Brain pericyte (primary cell): ENCODE measurements around the gene STARD5.
"Not testable (repeated sequence)": the region's sequence is repeated elsewhere in the genome, so short reads cannot be mapped to it uniquely, and the experiment has no call there.

Experiments
- DNase-seq: peaks from one replicate; pipeline ENCODE4 v3.0.0-alpha.2; 2012; ENCODE audit warnings: low read depth, low spot score

Gene STARD5

GRCh38 chr15:81337241-81337640 lies 13.3 kb upstream of the STARD5 start:
- DNase-seq, result no peak

- no peak for DNase-seq
Measured at GRCh38 chr15:81336568-81336967, 12.6 kb upstream of the STARD5 start.

GRCh38 chr15:81335631-81336030 lies 11.7 kb upstream of the STARD5 start:
- no peak for DNase-seq

GRCh38 chr15:81334768-81335435 lies 11.0 kb upstream of the STARD5 start:
- DNase-seq, result no peak

- no peak for DNase-seq
Measured at GRCh38 chr15:81333363-81333762, 9.4 kb upstream of the STARD5 start.

GRCh38 chr15:81332326-81332725 lies 8.4 kb upstream of the STARD5 start:
- DNase-seq, result no peak

- no peak for DNase-seq
Measured at GRCh38 chr15:81331600-81331999, 7.7 kb upstream of the STARD5 start.

- not testable (repeated sequence) for DNase-seq
Measured at GRCh38 chr15:81331141-81331540, 7.2 kb upstream of the STARD5 start.

- no peak for DNase-seq
Measured at GRCh38 chr15:81330366-81331090, 6.6 kb upstream of the STARD5 start.

GRCh38 chr15:81329446-81329845 lies 5.5 kb upstream of the STARD5 start:
- DNase-seq, result no peak

- DNase-seq, result peak; percentile 58
Measured at GRCh38 chr15:81327516-81327915, 3.6 kb upstream of the STARD5 start.

GRCh38 chr15:81326466-81327212 lies 2.7 kb upstream of the STARD5 start:
- no peak for DNase-seq

- DNase-seq, result no peak
Measured at GRCh38 chr15:81323559-81323943, 390 bp downstream of the STARD5 start.

- DNase-seq, result no peak
Measured at GRCh38 chr15:81322676-81323253, 1.2 kb downstream of the STARD5 start.

GRCh38 chr15:81321667-81322066 lies 2.3 kb downstream of the STARD5 start:
- DNase-seq, result no peak

GRCh38 chr15:81317642-81318017 lies 6.3 kb downstream of the STARD5 start:
- DNase-seq, result no peak

GRCh38 chr15:81316267-81316666 lies 7.7 kb downstream of the STARD5 start:
- no peak for DNase-seq

GRCh38 chr15:81315452-81316175 lies 8.3 kb downstream of the STARD5 start:
- no peak for DNase-seq

- no peak for DNase-seq
Measured at GRCh38 chr15:81314378-81314777, 9.6 kb downstream of the STARD5 start.

GRCh38 chr15:81313686-81314085 lies 10.3 kb downstream of the STARD5 start:
- no peak for DNase-seq

- DNase-seq, result peak; percentile 92
Measured at GRCh38 chr15:81312790-81313543, 11.0 kb downstream of the STARD5 start.
